ENCODE measurements around the gene ZNG1A. TPM values are rescaled to one million over a fixed set of nuclear protein-coding genes. Genes with fewer than 3 reads are reported as not detected.
"Not testable (repeated sequence)": the region's sequence is repeated elsewhere in the genome, so short reads cannot be mapped to it uniquely, and the experiment has no call there.

ZNG1A gene
- polyA plus RNA-seq, 1 donor, result 63.0 TPM

GRCh38 chr9:169757-170156 lies 9.1 kb downstream of the ZNG1A start:
- DNase-seq, result not testable (repeated sequence)

DNA sequence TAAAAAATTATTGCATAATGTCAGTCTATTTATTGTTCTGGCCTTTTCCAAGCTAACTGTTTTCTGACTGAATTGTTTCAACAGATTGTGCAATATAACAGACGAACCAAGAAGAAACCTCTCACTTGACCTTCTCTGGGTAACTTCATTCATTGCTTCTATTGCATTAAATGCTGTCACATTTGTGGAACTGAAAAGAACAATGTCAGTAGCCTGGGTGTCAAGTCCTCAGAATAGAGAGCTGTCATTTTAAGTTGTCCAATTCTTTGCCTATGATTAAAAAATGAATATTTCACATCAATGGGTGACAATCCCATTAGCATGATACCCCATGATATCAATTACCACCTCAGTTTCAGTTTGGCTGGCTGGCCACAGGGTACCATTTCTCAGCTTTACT lies 19.0 kb downstream of the ZNG1A start:
- not testable (repeated sequence) for DNase-seq

- not testable (repeated sequence) for DNase-seq
Measured at GRCh38 chr9:151173-151572, 27.7 kb downstream of the ZNG1A start.

DNA sequence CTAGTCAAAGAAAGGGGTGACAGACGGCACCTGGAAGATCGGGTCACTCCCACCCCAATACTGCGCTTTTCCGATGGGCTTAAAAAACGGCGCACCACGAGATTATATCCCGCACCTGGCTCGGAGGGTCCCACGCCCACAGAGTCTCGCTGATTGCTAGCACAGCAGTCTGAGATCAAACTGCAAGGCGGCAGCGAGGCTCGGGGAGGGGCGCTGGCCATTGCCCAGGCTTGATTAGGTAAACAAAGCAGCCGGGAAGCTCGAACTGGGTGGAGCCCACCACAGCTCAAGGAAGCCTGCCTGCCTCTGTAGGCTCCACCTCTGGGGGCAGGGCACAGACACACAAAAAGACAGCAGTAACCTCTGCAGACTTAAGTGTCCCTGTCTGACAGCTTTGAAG lies 39.0 kb downstream of the ZNG1A start:
- not testable (repeated sequence) for DNase-seq

DNA sequence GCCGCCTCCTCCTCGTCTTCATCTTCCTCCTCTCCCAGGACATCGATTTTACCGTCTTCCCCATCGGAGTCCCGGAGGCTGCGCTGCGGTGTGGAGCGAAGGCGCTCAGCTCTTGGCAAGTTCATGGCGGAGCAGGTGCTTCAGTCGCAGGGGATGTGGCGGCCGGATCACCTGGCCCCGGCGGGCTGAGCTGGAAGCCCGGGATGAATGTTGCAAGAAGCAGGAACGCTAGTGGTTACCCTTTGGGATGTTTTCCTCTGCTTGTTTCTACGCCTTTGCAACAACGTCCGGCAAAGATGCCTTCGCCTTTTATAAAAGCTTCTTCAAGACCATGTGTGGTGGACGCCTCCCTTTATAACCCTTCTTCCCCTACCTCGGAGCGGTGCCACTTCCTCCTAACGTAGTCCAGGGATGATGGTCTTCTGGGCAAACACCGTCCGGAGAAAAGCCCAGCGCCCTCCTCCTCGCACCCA lies 60.8 kb downstream of the ZNG1A start, which contains the start of gene FOXD4:
FOXD4 (minus strand) TSS at position 423 of the 473 bp plus-strand sequence; CDS start at position 125, 298 bp downstream.
- DNase-seq, result not testable (repeated sequence)

- DNase-seq, result not testable (repeated sequence)
Measured at GRCh38 chr9:117144-117994, 61.5 kb downstream of the ZNG1A start.

- DNase-seq, result not testable (repeated sequence)
Measured at GRCh38 chr9:116239-117077, 62.4 kb downstream of the ZNG1A start.

DNA sequence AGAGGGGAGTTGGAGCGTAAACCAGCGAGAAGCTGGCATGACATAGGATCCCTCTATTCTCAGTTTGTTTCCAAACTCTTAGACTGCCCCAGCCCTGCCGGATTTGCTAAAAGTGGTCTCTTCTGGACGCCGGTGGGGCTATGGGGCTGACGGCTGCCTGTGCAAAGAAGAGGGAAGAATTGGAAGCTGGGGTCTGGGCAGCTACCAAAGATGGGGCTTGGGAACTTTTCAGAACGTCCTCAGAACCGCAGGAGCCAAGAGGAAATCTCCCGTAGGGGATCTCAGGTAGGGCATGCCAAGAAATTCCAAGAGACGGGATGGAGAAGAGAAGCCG lies 63.8 kb downstream of the ZNG1A start:
- DNase-seq, result not testable (repeated sequence)

- DNase-seq, result not testable (repeated sequence)
Measured at GRCh38 chr9:114267-115117, 64.4 kb downstream of the ZNG1A start.

DNA sequence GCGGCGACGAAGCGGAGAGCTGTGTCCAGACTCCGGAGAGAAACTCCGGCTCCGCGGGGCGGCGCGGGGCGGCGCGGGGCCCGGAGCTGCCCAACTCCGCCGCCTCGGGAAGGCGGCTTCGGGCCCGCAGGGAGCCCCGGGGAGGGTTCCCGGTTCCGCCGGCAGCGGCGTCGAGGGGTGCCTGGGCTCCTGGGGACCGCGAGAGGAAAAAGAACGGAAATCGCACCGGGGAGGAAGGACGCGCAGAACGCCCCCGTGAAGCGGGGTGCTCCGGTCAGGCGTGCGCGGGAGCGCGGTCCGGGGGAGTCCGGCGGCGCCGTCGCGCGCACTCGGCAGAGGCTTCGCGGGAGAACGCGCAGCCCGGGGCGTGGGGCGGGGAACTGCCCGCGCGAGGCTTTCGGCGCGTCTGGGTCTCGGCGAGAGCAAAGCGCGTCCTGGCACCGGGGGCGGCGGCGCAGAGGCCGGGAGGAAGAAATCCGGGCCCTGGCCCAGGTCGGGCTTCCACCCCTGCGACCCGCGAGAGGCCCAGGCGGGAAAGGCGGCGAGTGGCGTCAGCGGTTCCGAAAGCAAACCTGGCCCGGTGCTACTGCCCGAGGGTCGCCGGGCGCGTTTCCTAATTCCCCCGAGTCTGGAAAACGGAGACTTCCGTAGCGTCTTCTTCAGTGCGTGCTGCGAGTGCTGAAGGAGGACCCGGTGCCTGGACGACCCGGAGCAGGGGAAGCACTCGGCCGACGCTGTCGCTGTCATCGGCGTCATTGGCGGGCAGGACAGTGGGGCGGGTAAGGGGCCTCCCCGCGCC lies 65.2 kb downstream of the ZNG1A start:
- DNase-seq, result not testable (repeated sequence)

DNA sequence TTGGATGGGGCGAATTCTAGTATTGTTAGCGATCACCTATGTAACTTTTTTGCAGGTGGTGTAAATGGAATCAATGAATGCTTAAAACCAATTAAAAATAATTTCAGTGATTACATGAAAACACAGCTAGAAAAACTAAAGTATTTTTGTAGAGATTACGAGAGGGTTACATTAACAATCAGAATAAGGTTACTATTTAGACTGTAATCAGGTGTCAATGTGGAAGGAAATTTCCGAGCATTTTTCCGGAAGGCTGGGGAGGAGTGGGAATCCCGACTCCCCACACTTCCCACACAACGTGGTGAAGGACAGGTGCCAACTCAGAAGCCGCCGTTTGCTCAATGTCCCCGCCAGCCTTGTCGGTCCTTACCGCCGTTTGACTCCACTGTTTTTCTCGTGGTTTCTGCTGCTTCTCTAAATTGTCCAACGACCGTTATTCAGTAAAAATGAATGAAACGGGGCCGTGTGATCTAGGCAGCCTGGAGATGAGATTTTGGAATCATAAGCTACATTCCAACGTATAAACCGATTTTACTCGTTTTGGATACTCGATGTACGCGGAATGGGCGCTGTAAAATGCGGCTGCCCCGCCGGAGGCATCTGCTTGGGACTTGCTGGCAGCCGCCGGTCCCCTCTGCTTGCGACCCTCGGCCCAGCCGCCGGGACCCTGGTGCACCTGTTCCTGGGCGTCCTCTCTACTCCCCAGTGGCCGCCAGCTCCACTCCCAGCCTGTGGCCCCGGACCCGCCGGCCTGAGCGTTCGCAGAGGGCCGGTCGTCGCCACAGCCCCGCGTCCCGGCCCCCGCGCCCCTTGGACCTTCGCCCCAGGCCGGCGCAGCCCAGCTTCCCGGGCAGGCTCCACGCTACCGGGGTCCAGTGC lies 66.0 kb downstream of the ZNG1A start:
- DNase-seq, result not testable (repeated sequence)

- not testable (repeated sequence) for DNase-seq
Measured at GRCh38 chr9:110672-111071, 68.2 kb downstream of the ZNG1A start.

DNA sequence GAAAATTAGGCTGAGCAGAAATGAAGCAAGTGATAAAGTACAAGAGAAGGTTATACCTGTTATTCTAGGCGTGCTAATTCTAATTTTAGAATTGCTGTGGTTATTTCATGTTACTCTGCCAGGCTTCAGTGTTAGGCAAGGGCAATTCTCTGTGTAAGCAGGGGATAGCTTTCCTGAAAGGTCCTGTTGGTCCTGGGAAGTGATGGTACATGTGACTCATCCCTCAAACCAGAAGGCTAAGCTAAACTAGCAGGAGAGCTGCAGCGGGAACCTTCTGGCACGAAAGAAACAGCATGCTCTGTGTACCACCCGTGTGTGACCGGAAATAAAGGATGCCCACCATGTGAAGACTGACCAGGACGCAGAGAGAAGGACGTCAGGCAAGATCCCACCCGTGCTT lies 69.3 kb downstream of the ZNG1A start:
- not testable (repeated sequence) for DNase-seq

DNA sequence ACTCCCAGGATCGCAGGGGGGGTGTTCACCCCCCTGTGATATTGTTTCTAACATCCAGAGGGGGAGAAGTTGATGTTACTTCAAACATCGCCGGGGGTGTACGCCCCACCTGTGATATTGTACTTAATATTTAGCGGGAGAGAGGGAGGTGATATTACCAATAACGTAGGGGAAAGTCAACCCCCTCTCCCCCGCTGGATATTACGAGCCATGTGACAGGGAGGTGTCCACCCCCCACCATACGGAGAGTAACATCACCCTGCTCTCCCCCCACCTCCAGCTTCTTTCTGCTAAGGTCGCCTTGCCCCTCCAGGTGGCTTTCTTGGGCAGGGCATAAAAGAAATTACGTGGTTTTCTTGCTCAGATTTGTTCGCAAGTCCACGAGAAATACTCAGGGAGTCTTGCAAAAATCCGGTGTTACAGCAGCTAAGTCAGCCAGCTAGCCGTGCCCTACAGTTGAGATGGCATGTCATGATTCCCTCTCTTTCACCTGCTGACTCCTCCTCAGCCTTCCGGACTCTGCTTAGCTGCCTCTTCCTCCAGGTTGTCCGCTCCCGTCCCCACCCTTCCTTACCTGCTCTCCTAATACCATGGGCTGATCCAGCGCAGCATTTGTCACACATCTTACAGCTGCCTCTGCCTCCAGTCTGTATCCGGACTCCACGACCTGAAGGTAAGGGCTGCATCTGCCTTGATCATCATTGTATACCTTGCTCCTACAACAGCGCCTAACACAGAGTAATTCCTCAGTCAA lies 69.9 kb downstream of the ZNG1A start:
- not testable (repeated sequence) for DNase-seq

- not testable (repeated sequence) for DNase-seq
Measured at GRCh38 chr9:105991-106390, 72.9 kb downstream of the ZNG1A start.

- DNase-seq, result not testable (repeated sequence)
Measured at GRCh38 chr9:100430-100829, 78.4 kb downstream of the ZNG1A start.

GRCh38 chr9:99867-100266 lies 79.0 kb downstream of the ZNG1A start:
- not testable (repeated sequence) for DNase-seq

- not testable (repeated sequence) for DNase-seq
Measured at GRCh38 chr9:98775-99174, 80.1 kb downstream of the ZNG1A start.

- DNase-seq, result not testable (repeated sequence)
Measured at GRCh38 chr9:94992-95391, 83.9 kb downstream of the ZNG1A start.
